ENCODE measurements around the gene EHBP1.

DNA sequence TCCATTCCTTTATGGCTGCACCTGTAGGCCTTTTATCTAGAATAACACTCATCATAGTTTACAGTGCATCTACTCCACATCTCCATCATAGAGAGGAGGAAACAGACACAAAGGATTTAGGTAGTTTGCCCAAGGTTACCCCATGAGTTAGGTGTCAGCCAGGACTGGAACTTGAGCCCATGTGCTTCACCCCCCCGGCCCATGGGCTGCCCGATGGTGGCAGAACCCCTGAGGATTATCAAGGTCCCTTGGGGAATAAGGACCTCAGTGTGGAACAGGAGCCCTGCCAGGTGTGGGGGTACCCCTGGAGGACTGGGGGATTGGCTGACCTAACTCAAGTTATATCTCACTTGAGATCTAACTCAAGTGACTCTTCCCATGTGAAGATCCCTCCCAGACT is 198.8 kb downstream of the EHBP1 start:
- TF ChIP-seq, protein P1, sequence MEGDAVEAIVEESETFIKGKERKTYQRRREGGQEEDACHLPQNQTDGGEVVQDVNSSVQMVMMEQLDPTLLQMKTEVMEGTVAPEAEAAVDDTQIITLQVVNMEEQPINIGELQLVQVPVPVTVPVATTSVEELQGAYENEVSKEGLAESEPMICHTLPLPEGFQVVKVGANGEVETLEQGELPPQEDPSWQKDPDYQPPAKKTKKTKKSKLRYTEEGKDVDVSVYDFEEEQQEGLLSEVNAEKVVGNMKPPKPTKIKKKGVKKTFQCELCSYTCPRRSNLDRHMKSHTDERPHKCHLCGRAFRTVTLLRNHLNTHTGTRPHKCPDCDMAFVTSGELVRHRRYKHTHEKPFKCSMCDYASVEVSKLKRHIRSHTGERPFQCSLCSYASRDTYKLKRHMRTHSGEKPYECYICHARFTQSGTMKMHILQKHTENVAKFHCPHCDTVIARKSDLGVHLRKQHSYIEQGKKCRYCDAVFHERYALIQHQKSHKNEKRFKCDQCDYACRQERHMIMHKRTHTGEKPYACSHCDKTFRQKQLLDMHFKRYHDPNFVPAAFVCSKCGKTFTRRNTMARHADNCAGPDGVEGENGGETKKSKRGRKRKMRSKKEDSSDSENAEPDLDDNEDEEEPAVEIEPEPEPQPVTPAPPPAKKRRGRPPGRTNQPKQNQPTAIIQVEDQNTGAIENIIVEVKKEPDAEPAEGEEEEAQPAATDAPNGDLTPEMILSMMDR (IDR thresholded peaks at IDR 0.05) = no peak
- TF ChIP-seq POLR2A (IDR thresholded peaks at IDR 0.05) = no peak
